SK-N-SH (cell line): ENCODE results near the gene CACNA2D3. TPM values are rescaled to one million over a fixed set of nuclear protein-coding genes. Genes with fewer than 3 reads are reported as not detected.

Source experiments
- CTCF ChIA-PET: fragments of 300-600, 350-600 bp; formaldehyde crosslinking; extraction: SDS; loops from one replicate; lab custom pipeline; 2021; lab: Yijun Ruan, JAX
- POLR2A ChIA-PET: fragments of 350-600 bp; sonication (Branson Sonifier 250); formaldehyde crosslinking; extraction: SDS; loops from one replicate; lab custom pipeline; 2020; ENCODE audit warnings: antibody characterized with exemption, inconsistent platforms; lab: Yijun Ruan, JAX
- DNase-seq: peaks from one replicate; pipeline ENCODE4 v3.0.0; 2012
- H2AFZ ChIP-seq: fragments of 200-600 bp; sonication (generic); 2 replicates; pipeline ENCODE4 v1.8.1; 2016; ENCODE audit warnings: antibody characterized with exemption, mild to moderate bottlenecking, low read depth
- H3F3A ChIP-seq: fragments of 200-600 bp; sonication (generic); replicated peaks from 2 replicates; pipeline ENCODE3; 2016; ENCODE audit warnings: antibody characterized with exemption, mild to moderate bottlenecking; ENCODE audit not compliant: insufficient read depth
- H3K27ac ChIP-seq, 2 experiments: fragments of 200-500 bp in 1 of 2; fragments of 200-600 bp in 1 of 2; sonication (Bioruptor generic) in 1 of 2; sonication (generic), shearing (Covaris generic) in 1 of 2; 2 replicates each; pipeline versions ENCODE4 v1.5.1 to v1.6.1; 2014 to 2016; ENCODE audit warnings: low read depth in 2 of 2, inconsistent platforms in 1 of 2, low read length in 1 of 2, mild to moderate bottlenecking in 1 of 2, mixed read lengths in 1 of 2
- H3K27me3 ChIP-seq: fragments of 200-600 bp; sonication (generic), shearing (Covaris generic); 2 replicates; pipeline ENCODE4 v1.6.1; 2016; ENCODE audit warnings: mixed run types; ENCODE audit not compliant: insufficient read depth
- H3K36me3 ChIP-seq, 2 experiments: fragments of 200-500 bp in 1 of 2; fragments of 200-600 bp in 1 of 2; sonication (Bioruptor generic) in 1 of 2; sonication (generic) in 1 of 2; replicated peaks in 1 of 2; 2 replicates each; pipeline versions ENCODE3 to v1.5.1; 2014 to 2016; ENCODE audit warnings: low read length in 1 of 2, mild to moderate bottlenecking in 1 of 2; ENCODE audit not compliant: insufficient read depth in 2 of 2, control insufficient read depth in 1 of 2
- H3K4me1 ChIP-seq, 2 experiments: fragments of 200-500 bp in 1 of 2; fragments of 200-600 bp in 1 of 2; sonication (Bioruptor generic) in 1 of 2; sonication (generic), shearing (Covaris generic) in 1 of 2; 2 replicates each; pipeline versions ENCODE4 v1.5.1 to v1.6.1; 2014 to 2016; ENCODE audit warnings: low read depth in 1 of 2, low read length in 1 of 2, mixed run types in 1 of 2; ENCODE audit not compliant: insufficient read depth in 2 of 2, control insufficient read depth in 1 of 2
- H3K4me2 ChIP-seq: fragments of 200-600 bp; sonication (generic), shearing (Covaris generic); 2 replicates; pipeline ENCODE4 v1.6.1; 2017; ENCODE audit warnings: mixed run types
- H3K4me3 ChIP-seq, 2 experiments: fragments of 200-500 bp in 1 of 2; fragments of 200-600 bp in 1 of 2; sonication (Bioruptor generic) in 1 of 2; sonication (generic), shearing (Covaris generic) in 1 of 2; 2 replicates each; pipeline versions ENCODE4 v1.5.1 to v1.8.1; 2014 to 2016; ENCODE audit warnings: low read depth in 2 of 2, inconsistent platforms in 1 of 2, low read length in 1 of 2, mild to moderate bottlenecking in 1 of 2, mixed read lengths in 1 of 2, moderate library complexity in 1 of 2
- H3K79me2 ChIP-seq: fragments of 200-600 bp; sonication (generic); 2 replicates; pipeline ENCODE4 v1.8.1; 2017; ENCODE audit warnings: mild to moderate bottlenecking; ENCODE audit not compliant: insufficient read depth
- H3K9ac ChIP-seq: fragments of 200-600 bp; sonication (generic); 2 replicates; pipeline ENCODE4 v1.6.1; 2017; ENCODE audit warnings: mixed run types
- H3K9me2 ChIP-seq: fragments of 200-600 bp; sonication (generic); 2 replicates; pipeline ENCODE4 v1.6.1; 2017; ENCODE audit warnings: mixed run types
- H3K9me3 ChIP-seq: fragments of 200-600 bp; sonication (generic); 2 replicates; pipeline ENCODE4 v1.6.1; 2017; ENCODE audit warnings: mixed run types, mild to moderate bottlenecking, moderate library complexity
- H4K20me1 ChIP-seq: fragments of 200-600 bp; sonication (generic); 2 replicates; pipeline ENCODE4 v1.6.1; 2017; ENCODE audit warnings: mild to moderate bottlenecking, mixed run types; ENCODE audit not compliant: insufficient read depth
- ELF1 ChIP-seq: IDR thresholded peaks from 2 replicates; pipeline ENCODE4 v1.4.0; 2012
- GABPA ChIP-seq: IDR thresholded peaks from 2 replicates; pipeline ENCODE4 v1.4.0; 2012; ENCODE audit warnings: low read depth, mild to moderate bottlenecking
- GATA2 ChIP-seq: sonication (generic); formaldehyde crosslinking; IDR thresholded peaks from 2 replicates; pipeline ENCODE4 v1.5.0; 2020; ENCODE audit warnings: mild to moderate bottlenecking, missing genetic modification reagents
- MEF2A ChIP-seq: IDR thresholded peaks from 2 replicates; pipeline ENCODE4 v1.4.0; 2012; ENCODE audit warnings: low read depth, borderline replicate concordance
- NFIC ChIP-seq: IDR thresholded peaks from 2 replicates; pipeline ENCODE4 v1.4.0; 2012; ENCODE audit warnings: borderline replicate concordance
- NRF1 ChIP-seq: IDR thresholded peaks from 2 replicates; pipeline ENCODE4 v1.6.1; 2012; ENCODE audit warnings: low read depth, mild to moderate bottlenecking, low read length
- RAD21 ChIP-seq: IDR thresholded peaks from 2 replicates; pipeline ENCODE4 v1.6.1; 2012; ENCODE audit warnings: mild to moderate bottlenecking, low read length
- RCOR1 ChIP-seq: fragments of 150-350 bp; IDR thresholded peaks from 2 replicates; pipeline ENCODE4 v1.6.1; 2017; ENCODE audit warnings: antibody characterized with exemption, low read length
- RFX5 ChIP-seq: IDR thresholded peaks from 2 replicates; pipeline ENCODE4 v1.6.1; 2012; ENCODE audit warnings: mild to moderate bottlenecking, improper control_type of control experiment, low read length
- RXRA ChIP-seq: IDR thresholded peaks from 2 replicates; pipeline ENCODE4 v1.4.0; 2012; ENCODE audit warnings: low read depth, mild to moderate bottlenecking, borderline replicate concordance
- SIN3A ChIP-seq: IDR thresholded peaks from 2 replicates; pipeline ENCODE4 v1.6.1; 2012; ENCODE audit warnings: low read depth, mild to moderate bottlenecking, low read length, moderate library complexity, borderline replicate concordance
- TAF1 ChIP-seq: IDR thresholded peaks from 2 replicates; pipeline ENCODE4 v1.6.1; 2012; ENCODE audit warnings: low read depth, mild to moderate bottlenecking, low read length, moderate library complexity, borderline replicate concordance
- USF2 ChIP-seq: fragments of 150-350 bp; IDR thresholded peaks from 2 replicates; pipeline ENCODE4 v1.6.1; 2017; ENCODE audit warnings: antibody characterized with exemption, low read length, low read depth, borderline replicate concordance
- ZBTB33 ChIP-seq: IDR thresholded peaks from 2 replicates; pipeline ENCODE4 v1.4.0; 2012; ENCODE audit warnings: low read depth, borderline replicate concordance
- WGBS: methylation state at CpG from one replicate; pipeline ENCODE4 v1.1.6; 2017; ENCODE audit warnings: low lambda C conversion rate; 5-methylcytosine and 5-hydroxymethylcytosine counted together
- polyA plus RNA-seq, 3 experiments: library from polyadenylated mRNA; depleted of rRNA; stranded (reverse); fragments of >200 nt; gene quantifications; 2 replicates each; pipeline ENCODE4 v1.2.3, GENCODE V29; 2012
- TF ChIP-seq, protein P1 (sequence below): IDR thresholded peaks from 2 replicates; pipeline ENCODE4 v1.4.0; 2012; ENCODE audit warnings: low read depth, borderline replicate concordance
- TF ChIP-seq, protein P2 (sequence below): IDR thresholded peaks from 2 replicates; pipeline ENCODE4 v1.4.0; 2012; ENCODE audit warnings: low read depth
- TF ChIP-seq, protein P3 (sequence below): fragments of 200-600 bp; sonication (generic); IDR thresholded peaks from 2 replicates; pipeline ENCODE4 v1.6.1; 2017; ENCODE audit warnings: antibody characterized with exemption, mild to moderate bottlenecking, moderate library complexity
- TF ChIP-seq, protein P4 (sequence below): fragments of 150-350 bp; IDR thresholded peaks from 2 replicates; pipeline ENCODE4 v1.6.1; 2016; ENCODE audit warnings: mild to moderate bottlenecking, low read depth, low read length
- TF ChIP-seq, protein P5 (sequence below): IDR thresholded peaks from 2 replicates; pipeline ENCODE4; 2012

The CACNA2D3 gene
- polyA plus RNA-seq, 1 of the 3 experiments (the other 2 are of a cell fraction): 0.15 TPM

DNA sequence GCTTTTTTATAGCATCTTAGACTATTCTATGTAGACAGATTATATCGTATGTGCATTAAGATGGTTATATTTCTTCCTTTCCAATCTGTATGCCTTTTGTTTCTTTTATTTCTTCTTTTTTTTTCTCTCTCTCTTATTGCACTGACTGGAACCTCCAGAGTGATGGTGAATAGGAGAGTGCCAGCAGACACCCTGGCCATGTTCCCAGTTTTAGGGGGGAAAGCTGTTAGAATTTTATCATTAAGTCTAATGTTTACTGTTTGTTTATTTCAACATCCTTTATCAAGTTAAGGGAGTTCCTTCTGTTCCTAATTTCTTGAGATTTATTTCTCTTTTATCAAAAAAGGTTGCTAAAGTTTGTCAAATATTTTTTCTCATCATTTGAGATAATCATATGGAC lies 922.1 kb downstream of the CACNA2D3 start:
- WGBS: 76% methylated on average over 1 of the region's 1 CpG

More for the DNA sequence above, 922.1 kb downstream of the CACNA2D3 start:
- no peaks in the 10 kb centered on the region for H4K20me1 ChIP-seq
- no peaks in the 10 kb centered on the region for H3K36me3 ChIP-seq
- ChIA-PET POLR2A (no interaction called here), CTCF (no interaction called here)
- H3K79me2 ChIP-seq: no peaks in the 10 kb centered on the region
- no peak overlapping the region for H3K4me2 ChIP-seq
- no peak for TF ChIP-seq NRF1
- TF ChIP-seq TAF1: no peak
- no peak for TF ChIP-seq NFIC
- TF ChIP-seq, protein P1, sequence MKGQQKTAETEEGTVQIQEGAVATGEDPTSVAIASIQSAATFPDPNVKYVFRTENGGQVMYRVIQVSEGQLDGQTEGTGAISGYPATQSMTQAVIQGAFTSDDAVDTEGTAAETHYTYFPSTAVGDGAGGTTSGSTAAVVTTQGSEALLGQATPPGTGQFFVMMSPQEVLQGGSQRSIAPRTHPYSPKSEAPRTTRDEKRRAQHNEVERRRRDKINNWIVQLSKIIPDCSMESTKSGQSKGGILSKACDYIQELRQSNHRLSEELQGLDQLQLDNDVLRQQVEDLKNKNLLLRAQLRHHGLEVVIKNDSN: no peak
- TF ChIP-seq RFX5: no peak
- TF ChIP-seq, protein P2, sequence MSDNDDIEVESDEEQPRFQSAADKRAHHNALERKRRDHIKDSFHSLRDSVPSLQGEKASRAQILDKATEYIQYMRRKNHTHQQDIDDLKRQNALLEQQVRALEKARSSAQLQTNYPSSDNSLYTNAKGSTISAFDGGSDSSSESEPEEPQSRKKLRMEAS: no peak
- TF ChIP-seq USF2: no peak
- no peak for TF ChIP-seq ZBTB33
- no peak for TF ChIP-seq ELF1
- TF ChIP-seq RXRA: no peak
- no peak for TF ChIP-seq GATA2 (CRISPR knock-in tag)
- TF ChIP-seq, protein P3, sequence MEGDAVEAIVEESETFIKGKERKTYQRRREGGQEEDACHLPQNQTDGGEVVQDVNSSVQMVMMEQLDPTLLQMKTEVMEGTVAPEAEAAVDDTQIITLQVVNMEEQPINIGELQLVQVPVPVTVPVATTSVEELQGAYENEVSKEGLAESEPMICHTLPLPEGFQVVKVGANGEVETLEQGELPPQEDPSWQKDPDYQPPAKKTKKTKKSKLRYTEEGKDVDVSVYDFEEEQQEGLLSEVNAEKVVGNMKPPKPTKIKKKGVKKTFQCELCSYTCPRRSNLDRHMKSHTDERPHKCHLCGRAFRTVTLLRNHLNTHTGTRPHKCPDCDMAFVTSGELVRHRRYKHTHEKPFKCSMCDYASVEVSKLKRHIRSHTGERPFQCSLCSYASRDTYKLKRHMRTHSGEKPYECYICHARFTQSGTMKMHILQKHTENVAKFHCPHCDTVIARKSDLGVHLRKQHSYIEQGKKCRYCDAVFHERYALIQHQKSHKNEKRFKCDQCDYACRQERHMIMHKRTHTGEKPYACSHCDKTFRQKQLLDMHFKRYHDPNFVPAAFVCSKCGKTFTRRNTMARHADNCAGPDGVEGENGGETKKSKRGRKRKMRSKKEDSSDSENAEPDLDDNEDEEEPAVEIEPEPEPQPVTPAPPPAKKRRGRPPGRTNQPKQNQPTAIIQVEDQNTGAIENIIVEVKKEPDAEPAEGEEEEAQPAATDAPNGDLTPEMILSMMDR: no peak
- TF ChIP-seq, protein P4, sequence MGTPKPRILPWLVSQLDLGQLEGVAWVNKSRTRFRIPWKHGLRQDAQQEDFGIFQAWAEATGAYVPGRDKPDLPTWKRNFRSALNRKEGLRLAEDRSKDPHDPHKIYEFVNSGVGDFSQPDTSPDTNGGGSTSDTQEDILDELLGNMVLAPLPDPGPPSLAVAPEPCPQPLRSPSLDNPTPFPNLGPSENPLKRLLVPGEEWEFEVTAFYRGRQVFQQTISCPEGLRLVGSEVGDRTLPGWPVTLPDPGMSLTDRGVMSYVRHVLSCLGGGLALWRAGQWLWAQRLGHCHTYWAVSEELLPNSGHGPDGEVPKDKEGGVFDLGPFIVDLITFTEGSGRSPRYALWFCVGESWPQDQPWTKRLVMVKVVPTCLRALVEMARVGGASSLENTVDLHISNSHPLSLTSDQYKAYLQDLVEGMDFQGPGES: no peak
- no peak for TF ChIP-seq SIN3A
- TF ChIP-seq GABPA: no peak
- no peak for TF ChIP-seq RAD21
- no peak for TF ChIP-seq MEF2A
- TF ChIP-seq, protein P5, sequence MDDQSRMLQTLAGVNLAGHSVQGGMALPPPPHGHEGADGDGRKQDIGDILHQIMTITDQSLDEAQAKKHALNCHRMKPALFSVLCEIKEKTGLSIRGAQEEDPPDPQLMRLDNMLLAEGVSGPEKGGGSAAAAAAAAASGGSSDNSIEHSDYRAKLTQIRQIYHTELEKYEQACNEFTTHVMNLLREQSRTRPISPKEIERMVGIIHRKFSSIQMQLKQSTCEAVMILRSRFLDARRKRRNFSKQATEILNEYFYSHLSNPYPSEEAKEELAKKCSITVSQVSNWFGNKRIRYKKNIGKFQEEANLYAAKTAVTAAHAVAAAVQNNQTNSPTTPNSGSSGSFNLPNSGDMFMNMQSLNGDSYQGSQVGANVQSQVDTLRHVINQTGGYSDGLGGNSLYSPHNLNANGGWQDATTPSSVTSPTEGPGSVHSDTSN: no peak
- TF ChIP-seq RCOR1: no peak
- no peaks in the 10 kb centered on the region for H3K4me1 ChIP-seq
- no peak for DNase-seq
- H3K9me2 ChIP-seq: no peaks in the 10 kb centered on the region
- no peaks in the 10 kb centered on the region for H3K9me3 ChIP-seq
- no peak overlapping the region for H2AFZ ChIP-seq
- no peak overlapping the region for H3K27ac ChIP-seq
- no peaks in the 10 kb centered on the region for H3F3A ChIP-seq
- no peak overlapping the region for H3K4me3 ChIP-seq
- H3K9ac ChIP-seq: no peak overlapping the region
- no peaks in the 10 kb centered on the region for H3K27me3 ChIP-seq
